GM21390 (cell line): ENCODE measurements around the gene RPL27A.

Source experiments
- ATAC-seq: cut with Tn5 transposase; IDR thresholded peaks from one replicate; pipeline ENCODE4 v1.9.1; 2021; ENCODE audit not compliant: unreplicated experiment

RPL27A gene

DNA sequence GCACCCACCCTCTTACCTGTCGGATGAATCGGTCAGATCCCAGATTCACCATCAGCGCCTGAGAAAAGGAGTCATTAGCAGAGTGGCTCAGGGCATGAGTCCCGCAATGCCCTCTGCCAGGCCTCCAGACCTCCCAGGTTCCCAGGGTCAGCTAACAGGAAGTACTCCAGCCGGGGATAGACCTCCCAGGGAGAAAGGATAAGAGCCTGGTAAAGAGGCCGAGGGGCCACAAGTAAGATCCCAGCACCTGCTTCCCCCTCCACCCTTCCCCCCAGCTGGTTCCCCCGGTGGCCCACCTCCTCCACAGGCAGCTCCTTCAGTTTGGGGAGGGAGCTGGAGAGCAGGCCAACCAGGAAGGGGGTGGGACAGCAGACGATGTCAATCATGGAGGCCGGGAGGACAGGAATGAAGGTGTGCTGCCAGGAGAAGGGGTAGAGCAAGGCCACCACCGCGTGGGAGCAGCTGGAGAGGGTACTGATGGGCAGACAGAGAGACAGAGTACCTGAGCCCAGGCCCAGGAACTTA, 16.4 kb downstream of the RPL27A start:
- ATAC-seq = no peak

DNA sequence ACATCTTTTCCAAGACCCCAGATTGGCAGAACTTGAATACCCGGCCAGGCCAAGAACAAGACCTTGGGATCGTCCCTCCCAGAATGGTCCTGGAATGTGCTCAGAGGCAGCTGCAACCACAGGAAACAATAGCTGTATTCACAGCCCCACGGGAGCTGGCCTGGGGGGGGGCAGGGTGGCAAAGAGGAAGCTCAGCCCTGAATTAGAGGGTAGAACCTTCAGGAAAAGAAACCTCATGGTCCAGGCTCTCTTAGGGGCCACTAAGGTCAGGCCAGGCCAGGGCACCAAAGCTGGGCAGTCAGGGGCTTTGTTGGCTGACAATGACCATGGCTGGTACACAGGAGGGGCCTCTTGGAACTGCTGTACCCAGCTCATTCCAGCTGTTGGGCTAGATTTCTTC, 17.3 kb downstream of the RPL27A start:
- no peak for ATAC-seq

DNA sequence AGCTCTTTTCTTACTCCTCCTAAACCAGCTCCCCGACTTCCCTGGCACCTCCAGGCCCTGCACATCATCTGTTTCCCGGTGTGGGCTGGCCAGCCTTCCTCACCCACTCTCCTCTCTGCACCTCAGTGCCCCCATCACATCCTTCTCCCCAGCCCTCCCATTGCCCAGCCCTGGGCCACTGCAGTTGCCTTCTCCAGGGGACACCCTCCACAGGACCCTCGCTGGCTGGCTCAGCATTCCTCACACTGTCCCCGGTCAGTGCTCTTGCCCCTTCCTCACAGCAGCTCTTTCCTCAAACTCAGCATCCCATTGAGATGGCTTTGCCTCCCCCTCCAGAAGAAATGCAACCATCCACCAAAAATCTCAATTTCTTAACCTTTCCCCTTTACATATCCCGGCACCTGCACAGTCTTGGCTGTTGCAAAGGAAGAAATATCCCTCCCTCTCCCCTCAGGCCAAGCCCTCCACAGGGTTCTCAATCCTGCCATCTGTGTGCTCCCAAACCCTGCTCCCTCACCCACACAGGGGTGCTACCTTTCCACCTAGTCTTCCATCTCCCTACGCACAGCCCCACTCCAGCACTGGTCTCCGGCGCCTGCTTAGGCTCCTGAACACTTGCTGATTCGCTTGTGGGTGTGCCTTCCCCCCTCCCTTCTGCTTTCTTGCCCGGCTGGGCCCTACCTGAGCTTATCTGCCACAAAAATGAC, 19.5 kb downstream of the RPL27A start:
- no peak for ATAC-seq

DNA sequence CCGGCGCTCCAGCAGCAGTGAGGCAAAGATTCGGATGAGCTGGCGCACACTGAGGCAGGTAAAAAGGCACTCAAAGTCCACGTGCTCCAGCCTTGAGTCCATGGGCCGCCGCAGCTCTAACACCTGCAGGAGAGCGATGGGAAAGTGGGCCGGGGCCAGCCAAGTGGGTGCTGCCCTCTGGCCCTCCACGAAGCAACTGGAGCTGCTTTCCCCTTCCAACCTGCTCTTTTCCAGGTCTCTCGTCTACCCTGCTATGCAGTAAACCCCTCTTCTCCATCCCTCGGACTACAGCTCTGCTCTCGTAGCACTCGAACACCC, 20.0 kb downstream of the RPL27A start:
- ATAC-seq = no peak

DNA sequence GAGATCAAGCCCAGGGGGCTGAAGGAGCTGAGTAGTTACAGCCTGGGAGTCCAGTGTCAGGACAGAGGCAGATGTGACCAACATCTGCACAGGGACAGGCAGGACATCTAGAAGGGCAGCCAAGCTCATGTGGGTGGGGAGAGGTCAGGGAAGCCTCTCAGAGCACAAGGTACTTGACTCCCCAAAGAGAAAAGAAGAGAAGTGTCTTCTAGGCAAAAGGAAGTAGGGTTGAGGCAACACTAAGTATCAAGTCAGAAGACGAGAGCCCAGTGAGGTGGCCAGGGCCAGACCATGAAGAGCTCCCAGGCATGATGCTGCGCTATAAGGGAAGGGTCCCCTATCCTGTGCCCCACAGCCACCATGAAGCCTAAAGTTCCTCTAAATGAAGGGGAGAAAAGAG, 21.5 kb downstream of the RPL27A start:
- ATAC-seq = no peak

DNA sequence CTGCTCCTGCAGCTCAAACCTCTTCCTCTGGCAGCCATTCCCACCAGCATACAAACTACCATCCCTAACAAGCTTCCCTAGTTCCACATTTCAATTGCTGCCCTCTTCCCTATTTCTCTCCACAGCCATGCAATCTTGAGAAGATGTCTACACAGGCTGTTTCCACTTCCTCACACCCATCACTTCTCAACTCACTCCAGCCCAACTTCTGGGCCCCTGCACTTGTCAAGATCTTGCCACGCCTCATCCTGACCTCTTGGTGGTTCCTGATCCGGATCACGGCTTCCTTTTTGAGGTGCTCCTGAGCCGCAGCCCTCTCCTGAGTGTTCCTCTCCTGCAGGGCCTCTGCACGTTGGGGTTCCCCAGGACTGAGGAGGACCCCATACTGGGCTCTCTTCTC, 22.6 kb downstream of the RPL27A start:
- no peak for ATAC-seq

DNA sequence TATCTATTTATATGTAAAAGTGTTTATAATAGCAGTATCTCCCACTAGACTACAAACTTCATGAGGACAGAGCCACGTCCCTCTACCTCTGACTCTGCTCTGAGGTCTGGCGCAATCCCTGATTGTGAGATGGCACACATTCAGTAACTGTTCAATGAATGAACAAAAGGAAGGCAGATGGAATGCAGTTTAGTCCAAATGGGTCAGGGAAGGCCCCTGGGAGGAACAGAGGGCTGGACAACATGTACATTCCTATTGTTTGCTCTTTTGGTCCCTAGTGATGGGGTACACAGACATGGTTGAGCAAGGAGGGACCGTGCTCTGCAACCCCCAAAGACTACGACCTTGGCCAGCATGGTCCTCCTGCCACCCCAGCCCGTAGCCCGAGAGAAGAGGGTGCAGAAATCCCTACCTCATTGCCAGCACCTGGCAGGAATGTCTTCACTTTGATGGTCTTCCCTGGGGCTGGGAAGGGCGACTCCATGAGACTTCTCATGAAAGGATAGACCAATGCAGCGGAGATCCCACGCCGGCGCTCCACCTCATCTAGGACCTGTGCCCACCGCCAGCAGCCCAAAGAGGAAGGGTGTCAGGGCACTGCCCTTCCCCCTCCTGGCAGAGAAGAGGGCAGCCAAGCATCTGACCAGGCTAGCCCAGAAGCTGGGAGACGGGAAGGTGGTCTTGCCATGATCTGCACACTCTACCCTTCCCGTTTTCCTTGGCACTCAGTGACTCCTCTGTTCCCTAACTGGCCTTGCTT, 24.3 kb downstream of the RPL27A start:
- ATAC-seq = no peak

DNA sequence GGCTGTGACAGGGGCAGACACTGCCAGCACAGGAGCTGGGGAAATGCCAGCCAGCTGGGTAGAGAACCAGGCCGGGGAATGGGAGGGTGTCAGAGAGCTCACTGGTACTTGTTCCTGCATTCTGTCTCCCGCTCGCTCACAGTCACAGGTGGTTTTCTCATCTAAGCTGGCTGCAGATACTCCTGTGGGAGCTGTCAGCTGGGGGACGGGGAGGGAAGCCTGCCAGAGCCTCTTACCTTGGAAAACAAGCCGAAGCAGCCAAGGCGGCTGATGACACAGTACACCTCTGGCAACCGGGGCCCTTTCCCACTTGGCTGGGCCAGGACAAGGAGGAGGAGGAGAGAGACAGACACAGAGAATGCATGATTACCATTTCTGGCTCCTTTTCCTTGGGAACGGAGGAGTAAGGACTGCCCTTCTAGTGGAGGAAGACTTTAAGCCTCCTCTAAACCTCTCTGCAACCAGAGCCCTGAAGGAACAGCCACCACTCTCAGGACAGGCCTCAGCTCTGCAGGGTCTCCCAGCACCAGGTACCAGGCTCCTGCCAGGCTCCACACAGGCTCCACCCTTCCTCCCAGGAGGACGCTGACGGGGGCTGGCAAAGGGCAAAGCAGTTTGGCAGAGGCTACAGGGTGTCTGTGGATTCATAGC, 25.1 kb downstream of the RPL27A start:
- no peak for ATAC-seq

DNA sequence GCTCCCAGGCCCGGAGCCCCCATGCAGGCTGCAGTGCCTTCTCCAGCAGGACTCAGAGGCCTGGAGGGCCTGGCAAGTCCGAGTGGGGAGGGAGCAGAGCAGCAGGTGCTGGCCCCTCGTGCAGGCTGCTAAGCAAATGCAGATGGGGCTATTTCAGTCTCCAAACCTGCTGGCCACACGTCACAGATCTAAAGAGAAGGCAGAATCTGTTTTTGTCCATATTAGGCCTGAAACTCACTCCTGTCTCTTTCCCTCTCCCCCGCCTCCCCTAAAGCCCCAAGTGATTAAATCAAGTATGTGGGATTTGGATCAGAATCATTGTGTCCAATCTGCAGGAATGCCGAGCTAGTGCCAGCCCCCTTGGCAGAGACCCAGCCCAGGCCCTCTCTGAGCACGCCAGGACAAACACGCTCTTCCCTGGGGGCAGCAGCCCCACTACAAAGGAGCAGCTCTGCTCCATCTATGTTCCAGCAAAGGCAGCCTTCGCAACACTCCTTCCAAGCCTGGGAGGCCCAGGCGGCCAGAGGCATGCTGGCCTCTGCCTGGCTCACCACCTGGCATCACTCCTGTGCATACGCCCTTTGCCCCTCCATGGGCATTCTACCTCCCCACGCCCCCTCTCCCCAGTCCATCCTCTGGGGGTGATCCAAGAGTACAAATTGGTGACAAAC, 26.5 kb downstream of the RPL27A start:
- ATAC-seq = no peak

DNA sequence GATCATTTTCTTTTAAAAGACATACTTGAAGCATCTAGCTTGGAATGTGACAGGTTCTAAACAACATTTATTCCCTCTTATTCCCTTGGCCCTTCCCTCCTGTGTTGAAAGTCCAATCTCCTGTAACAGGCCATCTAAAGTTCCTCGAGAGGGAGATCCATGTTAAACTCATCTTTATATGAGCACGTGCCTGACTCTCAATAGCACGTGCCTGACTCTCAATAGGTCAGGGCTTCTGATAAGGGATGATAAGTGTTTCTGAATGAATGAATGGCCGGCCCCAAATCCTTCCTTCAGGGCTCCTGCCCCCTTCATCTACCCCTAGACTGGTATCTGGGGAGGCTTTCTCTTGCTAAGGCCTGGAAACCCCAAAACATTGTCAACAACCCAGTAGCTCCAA, 27.2 kb downstream of the RPL27A start:
- ATAC-seq = no peak

DNA sequence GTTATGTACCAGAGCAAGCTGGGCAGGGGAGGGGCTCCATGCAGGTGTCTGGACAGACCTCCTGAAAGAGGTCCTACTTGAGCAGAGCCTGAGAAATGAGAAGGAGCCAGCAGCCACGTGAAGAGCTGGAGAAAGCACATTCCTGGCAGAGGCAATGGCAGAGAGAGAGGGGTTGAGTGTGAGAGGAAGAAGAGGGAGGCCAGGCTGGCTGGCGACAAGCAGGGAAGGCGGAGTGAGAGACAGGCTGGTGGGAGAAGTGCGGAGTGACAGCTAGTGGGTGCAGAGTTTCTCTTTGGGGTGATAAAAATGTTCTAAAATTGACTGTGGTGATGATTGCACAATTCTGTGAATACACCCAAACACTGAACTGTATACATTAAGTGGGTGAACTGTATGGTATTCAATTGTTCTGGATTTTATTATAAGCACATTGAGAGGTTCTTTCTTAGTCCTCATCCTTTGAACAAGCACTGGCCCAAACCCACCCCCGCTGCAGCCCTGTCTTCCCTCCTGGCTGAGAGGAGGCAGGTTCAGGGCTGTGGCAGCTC, 29.4 kb downstream of the RPL27A start:
- no peak for ATAC-seq

DNA sequence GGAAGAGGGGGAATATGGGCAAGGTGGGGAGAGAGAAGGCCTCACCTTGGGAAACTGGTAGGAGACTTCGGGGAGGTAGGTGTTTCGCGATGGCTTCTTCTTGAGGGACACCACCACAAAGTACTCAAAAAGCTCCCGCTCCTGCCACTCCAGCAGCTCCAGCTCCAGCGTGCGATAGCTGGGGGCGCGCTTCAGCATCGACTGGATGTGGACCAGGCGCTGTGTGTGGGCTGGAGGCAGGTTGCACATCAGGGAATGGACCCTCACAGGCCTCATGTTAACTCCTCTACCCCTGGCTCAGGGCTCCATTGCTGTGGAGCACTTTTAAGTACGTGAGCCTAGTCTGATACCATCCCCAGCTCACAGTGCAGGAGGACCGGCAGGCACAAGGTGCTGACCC, 29.9 kb downstream of the RPL27A start:
- no peak for ATAC-seq

DNA sequence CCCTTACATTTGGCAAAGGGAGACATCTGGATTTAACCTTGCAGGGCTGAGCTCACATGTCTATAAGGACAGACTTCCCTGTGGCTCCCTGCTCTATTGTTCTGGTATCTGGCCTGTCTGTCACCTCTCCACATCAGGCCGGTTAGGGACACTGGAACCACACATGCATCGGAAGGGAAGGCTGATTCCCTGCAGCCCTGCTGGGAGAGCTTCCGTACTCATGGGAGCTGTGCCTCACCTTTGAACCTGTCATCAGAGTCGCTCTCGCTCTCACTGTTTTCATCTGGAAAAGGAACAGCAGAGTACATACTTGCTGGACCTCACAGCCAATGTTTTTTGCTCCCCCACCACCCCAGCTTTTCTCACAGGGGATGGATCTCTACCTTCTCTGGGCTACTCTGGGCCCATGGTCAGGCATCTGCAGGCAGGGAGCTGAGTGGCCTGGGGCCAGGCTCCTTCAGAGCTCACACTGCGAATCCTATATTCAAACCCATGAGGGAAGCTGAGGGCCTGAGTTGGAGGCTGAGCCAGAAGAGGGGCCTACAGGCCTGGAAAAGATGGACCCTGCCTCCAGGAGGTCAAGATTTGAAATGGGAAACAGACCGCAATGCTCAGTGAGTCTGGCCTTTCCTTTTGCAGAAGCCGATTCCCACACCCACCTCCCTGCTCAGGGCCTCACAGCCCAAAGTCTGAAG, 31.3 kb downstream of the RPL27A start:
- no peak for ATAC-seq

DNA sequence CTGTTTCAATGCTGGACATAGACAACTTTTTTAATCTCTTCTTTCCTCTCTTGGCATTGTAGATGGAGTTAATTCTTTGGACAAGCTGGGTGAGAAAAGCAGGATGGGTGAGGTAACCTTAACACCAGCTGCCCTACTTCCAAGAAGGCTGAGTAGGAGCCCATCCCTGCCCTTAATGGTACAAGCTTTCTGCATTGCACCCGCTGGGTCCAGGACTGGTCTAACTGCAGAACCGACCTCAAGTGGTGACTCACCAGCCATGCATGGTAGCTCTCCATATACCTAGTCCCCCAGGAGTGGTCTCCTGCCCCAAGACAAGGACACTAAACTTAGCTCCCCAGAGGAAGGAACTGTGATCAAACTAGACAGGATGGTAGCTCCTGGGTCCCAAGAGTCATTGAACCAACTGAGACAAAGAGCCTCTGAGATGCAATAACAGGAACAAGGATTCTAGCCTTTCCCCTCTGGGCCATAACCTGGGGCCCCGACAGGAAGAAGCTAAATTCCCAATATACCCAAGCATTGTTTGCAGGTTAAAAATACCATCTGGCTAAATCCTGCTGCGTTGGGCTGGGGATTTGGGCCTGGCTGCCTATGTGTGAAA, 32.1 kb downstream of the RPL27A start:
- no peak for ATAC-seq

DNA sequence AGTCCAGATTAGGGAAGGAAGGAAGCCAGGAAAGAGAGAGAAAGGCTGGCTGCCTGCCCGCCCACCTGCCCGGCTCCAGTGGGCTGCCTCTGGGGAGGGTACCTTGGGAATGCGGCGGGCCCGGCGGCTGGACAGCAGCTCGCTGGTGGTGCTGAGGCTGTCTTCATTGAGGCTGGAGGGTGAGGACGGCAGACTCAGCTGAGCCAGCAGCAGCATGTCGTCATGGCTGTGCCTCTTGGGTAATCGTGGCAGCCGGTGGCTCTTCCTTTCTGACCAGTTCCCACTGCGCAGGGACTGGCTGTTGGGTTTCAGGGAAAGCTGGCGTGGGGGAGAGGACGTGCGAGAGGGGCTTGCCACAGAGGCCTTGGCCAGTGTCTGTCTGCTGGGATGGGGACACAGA, 32.9 kb downstream of the RPL27A start:
- no peak for ATAC-seq

DNA sequence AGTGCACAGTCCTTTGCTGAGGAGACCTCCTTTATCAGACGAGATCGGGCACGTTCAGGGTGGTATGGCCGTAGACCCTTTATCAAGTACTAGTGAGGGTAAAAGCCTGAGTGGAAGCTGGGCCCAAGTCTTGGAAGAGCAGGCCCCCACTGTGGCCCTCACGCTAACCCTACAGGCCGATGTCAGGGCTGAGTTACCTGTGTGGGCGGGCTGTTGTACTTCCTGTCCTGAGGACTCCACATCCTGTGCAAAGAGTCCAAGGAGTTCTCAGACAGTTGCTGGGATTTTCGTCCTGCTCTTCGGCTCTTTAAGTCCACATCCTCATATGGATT, 34.9 kb downstream of the RPL27A start:
- ATAC-seq = no peak

DNA sequence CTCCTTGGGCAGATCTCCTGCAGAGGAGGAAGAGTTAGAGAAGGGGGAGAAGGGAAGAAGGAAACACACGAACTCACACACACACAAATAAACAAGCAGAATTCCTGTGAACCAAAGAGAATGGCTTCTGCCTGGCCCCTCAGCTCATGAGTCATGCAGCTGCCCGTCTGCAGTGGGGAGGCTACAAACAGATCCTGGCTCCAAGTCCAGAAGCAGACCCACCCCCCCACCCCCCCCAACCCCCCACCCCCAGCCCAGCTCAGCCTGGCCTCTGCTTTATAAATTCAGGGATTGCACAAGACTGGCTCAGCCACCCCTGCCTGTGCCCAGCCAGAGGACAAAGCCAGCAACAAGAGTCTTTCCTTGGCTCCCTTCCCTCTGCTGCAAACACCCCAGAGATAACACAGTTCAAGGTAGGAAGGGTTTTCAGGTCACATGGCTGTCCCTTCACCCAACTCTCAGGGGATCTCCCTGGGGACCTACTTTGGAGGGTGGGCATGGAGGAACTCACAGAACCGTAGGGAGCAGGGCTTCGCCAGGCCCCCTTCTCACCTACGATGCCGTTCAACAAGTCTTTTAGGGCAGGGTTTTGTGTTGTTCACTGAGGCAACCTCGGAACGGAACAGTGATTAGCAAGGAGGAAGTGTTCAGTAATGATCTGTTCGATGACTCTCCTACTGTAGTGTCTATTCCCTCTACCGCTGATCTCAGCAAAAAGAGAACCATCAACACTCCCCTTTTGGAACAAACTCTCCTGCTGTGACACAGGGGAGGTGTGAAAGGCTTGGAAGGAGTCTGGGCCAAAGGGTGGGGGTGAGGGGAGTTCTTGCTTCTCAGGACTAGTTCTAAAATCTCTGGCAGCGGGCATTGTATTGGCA, 35.5 kb downstream of the RPL27A start:
- ATAC-seq = no peak

DNA sequence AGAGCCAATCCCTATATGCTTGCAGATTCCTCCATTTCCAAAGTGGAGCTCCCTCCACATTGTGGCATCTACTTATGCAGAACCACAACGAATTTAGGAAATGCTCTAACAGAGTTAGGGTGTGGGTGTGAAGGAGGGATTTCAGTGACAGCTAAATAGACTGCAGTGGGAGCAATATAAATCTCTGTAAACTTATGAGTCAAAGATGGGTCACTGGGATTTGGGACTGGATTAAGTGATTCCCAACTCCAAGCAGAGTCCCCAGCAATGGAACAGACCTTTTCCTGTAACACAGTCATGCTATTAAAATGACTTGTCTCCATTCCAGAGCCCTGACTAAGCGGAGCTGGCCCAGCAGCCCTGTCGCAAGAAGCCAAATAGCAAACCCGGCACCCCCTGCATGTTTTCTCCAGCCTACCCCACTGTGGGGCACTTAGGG, 36.6 kb downstream of the RPL27A start:
- ATAC-seq = no peak

DNA sequence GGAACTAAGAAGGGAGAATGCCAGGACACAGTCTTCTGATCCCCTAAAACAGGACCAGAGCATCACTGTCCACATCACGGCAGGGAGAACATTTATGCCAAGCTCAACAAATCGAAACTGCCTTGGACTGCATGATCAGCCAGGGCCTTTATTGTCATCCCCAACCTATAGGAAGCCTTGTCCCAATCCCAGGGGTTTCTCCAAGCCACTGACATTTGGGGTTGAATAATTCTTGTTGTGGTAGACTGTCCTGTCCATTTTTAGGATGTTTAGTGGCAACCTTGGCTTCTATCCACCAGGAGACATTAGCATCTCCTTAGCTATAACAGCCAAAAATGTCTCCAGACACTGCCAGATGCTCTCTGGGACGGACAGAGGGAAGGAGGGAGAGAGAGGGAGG, 37.1 kb downstream of the RPL27A start:
- ATAC-seq = no peak
